Endothelial cell (in vitro differentiated cells): Measurements from ENCODE around the gene ANXA11. TPM values are rescaled to one million over a fixed set of nuclear protein-coding genes. Genes with fewer than 3 reads are reported as not detected.

ENCODE experiments used
- DNase-seq: peaks from one replicate; pipeline ENCODE4 v3.0.0; 2021; ENCODE audit warnings: low spot score
- H3K27ac Mint-ChIP-seq: one replicate; pipeline ENCODE4 v1.8.0; 2021; ENCODE audit warnings: mixed read lengths, inconsistent platforms; ENCODE audit not compliant: unreplicated experiment
- H3K27me3 Mint-ChIP-seq: one replicate; pipeline ENCODE4 v1.8.0; 2021; ENCODE audit warnings: mild to moderate bottlenecking, moderate library complexity, mixed read lengths, inconsistent platforms; ENCODE audit not compliant: unreplicated experiment
- H3K36me3 Mint-ChIP-seq: one replicate; pipeline ENCODE4 v1.8.0; 2021; ENCODE audit warnings: mild to moderate bottlenecking, low read depth, mixed read lengths, inconsistent platforms; ENCODE audit not compliant: unreplicated experiment
- H3K4me1 Mint-ChIP-seq: one replicate; pipeline ENCODE4 v1.8.0; 2021; ENCODE audit warnings: mild to moderate bottlenecking, mixed read lengths, inconsistent platforms; ENCODE audit not compliant: unreplicated experiment
- H3K4me3 Mint-ChIP-seq: one replicate; pipeline ENCODE4 v1.8.0; 2021; ENCODE audit warnings: mild to moderate bottlenecking, mixed read lengths, inconsistent platforms; ENCODE audit not compliant: unreplicated experiment
- H3K9me3 Mint-ChIP-seq: one replicate; pipeline ENCODE4 v1.8.0; 2021; ENCODE audit warnings: mixed read lengths, inconsistent platforms; ENCODE audit not compliant: unreplicated experiment
- total RNA-seq: library from RNA; stranded (reverse); fragmentation: NEBNext Ultra II Directional; extraction: Animal tissue kit (Norgen Biotek cat#: 25700); gene quantifications from one replicate; pipeline ENCODE4 v1.2.1, GENCODE V29; 2021; ENCODE audit not compliant: unreplicated experiment
- TF ChIP-seq, protein P1 (sequence below): fragments of 200-600 bp; sonication (generic); IDR thresholded peaks from one replicate; pipeline ENCODE4 v1.5.0; 2021; ENCODE audit warnings: antibody characterized with exemption; ENCODE audit not compliant: unreplicated experiment

The ANXA11 gene
- total RNA-seq, 1 donor from 2014 or later, result 133 TPM

DNA sequence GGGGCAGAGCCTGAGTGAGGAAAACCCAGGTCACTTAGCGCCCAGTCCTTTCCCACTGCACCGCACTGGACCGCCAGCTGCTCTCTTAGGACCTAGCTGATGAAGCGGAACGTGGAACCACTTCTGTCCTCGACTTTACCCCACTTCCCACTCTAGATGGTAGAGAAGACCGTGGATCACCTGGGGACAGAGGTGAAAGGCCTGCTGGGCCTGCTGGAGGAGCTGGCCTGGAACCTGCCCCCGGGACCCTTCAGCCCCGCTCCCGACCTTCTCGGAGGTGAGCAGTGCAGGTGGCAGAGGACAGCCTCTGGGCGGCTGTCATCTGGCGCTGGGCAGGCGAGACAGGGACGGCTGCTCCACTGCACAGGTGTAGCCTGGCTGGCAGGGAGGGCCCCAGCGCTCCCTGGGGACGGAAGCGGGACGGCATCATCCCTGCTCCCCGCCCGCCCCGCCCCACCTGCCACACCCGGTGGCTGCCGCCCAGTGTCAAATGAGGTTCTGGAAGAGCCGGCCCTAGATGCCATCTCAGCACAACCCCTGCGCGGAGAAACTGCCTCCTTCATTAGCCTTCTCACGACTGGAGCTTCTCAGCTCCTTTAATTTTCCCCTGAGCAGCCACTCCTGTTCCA lies 61.2 kb downstream of the ANXA11 start:
- TF ChIP-seq, protein P1, sequence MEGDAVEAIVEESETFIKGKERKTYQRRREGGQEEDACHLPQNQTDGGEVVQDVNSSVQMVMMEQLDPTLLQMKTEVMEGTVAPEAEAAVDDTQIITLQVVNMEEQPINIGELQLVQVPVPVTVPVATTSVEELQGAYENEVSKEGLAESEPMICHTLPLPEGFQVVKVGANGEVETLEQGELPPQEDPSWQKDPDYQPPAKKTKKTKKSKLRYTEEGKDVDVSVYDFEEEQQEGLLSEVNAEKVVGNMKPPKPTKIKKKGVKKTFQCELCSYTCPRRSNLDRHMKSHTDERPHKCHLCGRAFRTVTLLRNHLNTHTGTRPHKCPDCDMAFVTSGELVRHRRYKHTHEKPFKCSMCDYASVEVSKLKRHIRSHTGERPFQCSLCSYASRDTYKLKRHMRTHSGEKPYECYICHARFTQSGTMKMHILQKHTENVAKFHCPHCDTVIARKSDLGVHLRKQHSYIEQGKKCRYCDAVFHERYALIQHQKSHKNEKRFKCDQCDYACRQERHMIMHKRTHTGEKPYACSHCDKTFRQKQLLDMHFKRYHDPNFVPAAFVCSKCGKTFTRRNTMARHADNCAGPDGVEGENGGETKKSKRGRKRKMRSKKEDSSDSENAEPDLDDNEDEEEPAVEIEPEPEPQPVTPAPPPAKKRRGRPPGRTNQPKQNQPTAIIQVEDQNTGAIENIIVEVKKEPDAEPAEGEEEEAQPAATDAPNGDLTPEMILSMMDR, result peak; percentile 20
- H3K4me1 Mint-ChIP-seq, result no peaks in the 10 kb centered on the region
- no peaks in the 10 kb centered on the region for H3K9me3 Mint-ChIP-seq
- no peak overlapping the region for H3K27ac Mint-ChIP-seq
- H3K4me3 Mint-ChIP-seq, result no peak overlapping the region
- no peak for DNase-seq
- H3K36me3 Mint-ChIP-seq, result no peaks in the 10 kb centered on the region
- peaks cover 12% of the 10 kb centered on the region for H3K27me3 Mint-ChIP-seq

DNA sequence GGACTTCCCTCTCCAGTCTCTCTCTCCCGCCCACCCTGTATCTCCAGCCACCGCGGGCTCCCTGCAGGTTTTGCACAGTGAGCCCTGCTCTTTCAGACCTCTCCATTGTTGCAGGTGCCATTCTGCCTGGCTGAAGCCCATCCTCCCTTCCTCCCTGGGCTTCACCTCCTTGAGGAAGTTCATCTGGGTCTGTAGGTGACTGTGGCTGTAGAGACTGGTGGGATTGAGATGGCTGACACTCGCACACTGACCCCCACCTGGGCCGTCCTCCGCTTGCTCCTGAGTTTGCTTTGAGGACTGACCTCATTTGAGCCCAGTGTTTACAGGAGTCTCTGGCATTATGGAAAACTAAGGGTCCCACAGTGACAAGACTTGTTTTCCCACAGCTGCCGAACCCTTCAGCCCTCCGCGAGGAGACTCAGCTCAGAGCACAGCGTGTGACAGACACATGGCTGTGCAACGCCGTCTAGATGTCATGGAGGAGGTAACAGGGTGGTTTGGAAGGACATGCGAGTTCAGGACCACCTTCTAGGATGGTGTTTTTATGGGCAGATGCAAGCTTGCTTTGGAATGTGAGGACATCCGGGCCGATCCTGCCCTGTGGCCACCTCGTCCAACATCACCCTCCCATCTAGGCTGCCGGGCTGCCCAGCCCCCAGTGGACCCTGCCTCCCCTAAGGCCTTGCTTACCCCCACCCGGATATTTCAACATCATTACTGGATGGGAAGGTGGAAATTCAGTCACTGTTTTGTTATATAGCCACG lies 63.5 kb downstream of the ANXA11 start:
- no peak overlapping the region for H3K27ac Mint-ChIP-seq
- no peaks in the 10 kb centered on the region for H3K9me3 Mint-ChIP-seq
- H3K4me1 Mint-ChIP-seq, result peaks cover 5% of the 10 kb centered on the region
- no peaks in the 10 kb centered on the region for H3K36me3 Mint-ChIP-seq
- no peak for DNase-seq
- H3K27me3 Mint-ChIP-seq, result peaks cover 14% of the 10 kb centered on the region
- H3K4me3 Mint-ChIP-seq, result no peak overlapping the region
- TF ChIP-seq, protein P1, result no peak

DNA sequence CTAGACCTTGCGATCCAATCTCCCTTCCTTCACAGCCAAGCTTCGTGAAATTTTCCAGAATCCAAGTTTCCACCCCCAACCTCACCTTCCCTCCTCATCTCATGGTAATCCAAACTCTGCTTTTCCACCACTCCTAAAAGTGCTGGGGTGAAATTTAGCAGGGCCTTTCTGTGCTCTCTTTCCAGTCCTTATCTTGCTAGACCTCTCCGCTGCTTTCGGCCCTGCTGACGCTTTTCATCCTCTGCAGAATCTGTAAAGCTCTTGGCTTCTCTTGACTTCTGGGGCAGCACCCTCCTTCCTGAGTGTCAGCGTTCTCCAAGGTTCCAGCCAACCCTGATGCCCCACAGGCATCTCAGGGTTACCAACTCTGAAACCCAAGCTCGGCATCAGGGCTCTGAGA lies 65.1 kb downstream of the ANXA11 start:
- H3K9me3 Mint-ChIP-seq, result no peaks in the 10 kb centered on the region
- peaks cover 14% of the 10 kb centered on the region for H3K27me3 Mint-ChIP-seq
- H3K4me3 Mint-ChIP-seq, result no peak overlapping the region
- no peak overlapping the region for H3K27ac Mint-ChIP-seq
- peaks cover 5% of the 10 kb centered on the region for H3K4me1 Mint-ChIP-seq
- TF ChIP-seq, protein P1, result no peak
- DNase-seq, result no peak
- no peaks in the 10 kb centered on the region for H3K36me3 Mint-ChIP-seq

DNA sequence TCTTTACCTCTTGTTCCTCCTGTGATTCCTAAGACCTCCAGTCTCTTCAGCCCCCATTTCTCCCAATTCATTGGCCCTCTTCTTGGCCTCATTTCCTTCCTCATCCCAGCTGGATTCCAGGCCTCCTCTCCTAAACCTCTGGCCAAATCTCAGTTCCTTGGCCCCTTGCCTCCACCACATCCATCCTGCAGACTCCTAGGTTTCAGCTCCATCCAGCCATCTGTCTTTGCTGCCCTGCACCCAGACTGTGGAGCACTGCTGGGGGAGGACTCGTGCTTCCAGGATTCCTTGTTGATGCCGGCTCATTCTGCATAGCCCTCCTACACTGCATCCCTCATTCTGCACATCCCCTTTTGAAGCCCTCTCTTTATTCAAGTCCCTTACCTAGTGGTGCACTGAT lies 66.1 kb downstream of the ANXA11 start:
- Mint-ChIP-seq H3K9me3 (no peaks in the 10 kb centered on the region), H3K27me3 (peaks cover 14% of the 10 kb centered on the region), H3K36me3 (no peaks in the 10 kb centered on the region), H3K4me1 (peaks cover 5% of the 10 kb centered on the region), H3K27ac (peak overlapping the region; percentile 20), H3K4me3 (no peak overlapping the region)
- TF ChIP-seq, protein P1, result no peak
- DNase-seq, result no peak

DNA sequence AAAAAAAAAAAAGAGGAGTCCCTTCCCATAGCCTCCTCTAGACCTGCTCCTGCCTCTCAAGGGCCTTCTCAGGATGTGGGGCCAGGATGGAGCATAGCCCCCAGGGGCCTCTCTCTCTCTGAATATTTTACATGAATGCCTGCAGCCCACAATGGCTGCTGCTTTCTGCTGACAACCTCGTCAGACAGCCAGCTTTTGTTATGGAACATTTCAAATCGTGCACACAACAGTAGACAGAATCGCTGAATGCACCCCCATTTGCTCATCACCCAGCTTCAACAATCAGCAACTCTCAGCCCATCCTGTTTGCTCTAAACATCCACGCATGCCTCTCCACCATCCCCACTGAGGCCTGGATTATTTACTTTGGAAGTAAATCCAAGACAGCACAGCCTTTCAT lies 67.4 kb downstream of the ANXA11 start:
- DNase-seq, result no peak
- Mint-ChIP-seq H3K4me3 (no peak overlapping the region), H3K4me1 (peaks cover 5% of the 10 kb centered on the region), H3K9me3 (no peaks in the 10 kb centered on the region), H3K36me3 (no peaks in the 10 kb centered on the region), H3K27me3 (peaks cover 14% of the 10 kb centered on the region), H3K27ac (peak overlapping the region; percentile 16)
- TF ChIP-seq, protein P1, result no peak
